NB4 (cell line): Measurements from ENCODE around the gene ACTN1.

Experiments
- DNase-seq: peaks from one replicate; pipeline ENCODE4 v3.0.0; 2010; ENCODE audit warnings: low read depth
- H3K4me3 ChIP-seq: one replicate; pipeline ENCODE4 v1.5.1; 2011; ENCODE audit warnings: mild to moderate bottlenecking, low read depth, low read length, moderate library complexity
- MYC ChIP-seq: IDR thresholded peaks from 2 replicates; pipeline ENCODE4 v1.6.1; 2011; ENCODE audit warnings: low read depth, low read length
- POLR2A ChIP-seq: IDR thresholded peaks from 2 replicates; pipeline ENCODE4 v1.6.1; 2011; ENCODE audit warnings: mild to moderate bottlenecking; ENCODE audit not compliant: insufficient read length; ENCODE audit errors: extremely low read depth
- TF ChIP-seq, protein P1 (sequence below): IDR thresholded peaks from 2 replicates; pipeline ENCODE4 v1.6.1; 2011; ENCODE audit warnings: low read depth, low read length
- TF ChIP-seq, protein P2 (sequence below): IDR thresholded peaks from one replicate; pipeline ENCODE4 v1.5.1; 2012; ENCODE audit warnings: low read depth, low read length

Gene ACTN1

DNA sequence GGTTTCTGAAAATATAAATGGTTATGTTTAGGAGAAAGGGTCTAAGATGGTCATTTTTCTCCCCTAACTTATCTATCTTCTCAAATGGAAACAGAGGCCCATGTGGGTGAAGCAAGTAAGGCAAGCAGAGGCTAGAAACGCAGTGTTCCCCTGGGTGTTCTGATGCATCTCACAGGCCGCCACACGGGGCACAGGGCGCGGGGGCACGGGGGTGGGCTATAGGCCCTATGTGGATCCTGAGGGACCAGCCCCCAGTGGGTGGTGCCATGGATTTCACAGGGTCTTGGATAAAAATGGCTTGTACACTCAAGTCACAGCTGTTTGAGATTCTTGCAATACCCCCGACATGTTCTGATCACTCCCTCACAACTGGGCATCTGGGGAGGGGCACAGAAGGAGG is 17.7 kb downstream of the ACTN1 start:
- no peak overlapping the region for H3K4me3 ChIP-seq

DNA sequence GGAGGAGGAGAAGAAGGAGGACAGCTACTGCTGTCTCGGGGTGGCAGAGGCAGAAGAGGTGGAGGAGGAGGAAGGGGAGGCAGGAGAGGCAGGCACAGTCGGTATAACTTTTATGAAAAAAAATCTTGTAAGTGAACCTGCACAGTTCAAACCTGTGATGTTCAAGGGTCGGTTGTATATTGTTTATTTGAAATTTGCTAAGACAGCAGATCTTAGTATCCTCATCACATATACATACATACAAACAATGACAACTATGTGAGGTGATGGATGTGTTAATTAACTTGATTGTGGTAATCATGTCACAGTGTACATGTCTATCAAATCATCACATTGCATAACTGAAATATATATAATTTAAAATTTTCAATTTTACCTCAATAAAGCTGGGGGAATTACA is 19.0 kb downstream of the ACTN1 start:
- TF ChIP-seq POLR2A (no peak), MYC (no peak)
- TF ChIP-seq, protein P1, sequence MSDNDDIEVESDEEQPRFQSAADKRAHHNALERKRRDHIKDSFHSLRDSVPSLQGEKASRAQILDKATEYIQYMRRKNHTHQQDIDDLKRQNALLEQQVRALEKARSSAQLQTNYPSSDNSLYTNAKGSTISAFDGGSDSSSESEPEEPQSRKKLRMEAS, result no peak
- TF ChIP-seq, protein P2, sequence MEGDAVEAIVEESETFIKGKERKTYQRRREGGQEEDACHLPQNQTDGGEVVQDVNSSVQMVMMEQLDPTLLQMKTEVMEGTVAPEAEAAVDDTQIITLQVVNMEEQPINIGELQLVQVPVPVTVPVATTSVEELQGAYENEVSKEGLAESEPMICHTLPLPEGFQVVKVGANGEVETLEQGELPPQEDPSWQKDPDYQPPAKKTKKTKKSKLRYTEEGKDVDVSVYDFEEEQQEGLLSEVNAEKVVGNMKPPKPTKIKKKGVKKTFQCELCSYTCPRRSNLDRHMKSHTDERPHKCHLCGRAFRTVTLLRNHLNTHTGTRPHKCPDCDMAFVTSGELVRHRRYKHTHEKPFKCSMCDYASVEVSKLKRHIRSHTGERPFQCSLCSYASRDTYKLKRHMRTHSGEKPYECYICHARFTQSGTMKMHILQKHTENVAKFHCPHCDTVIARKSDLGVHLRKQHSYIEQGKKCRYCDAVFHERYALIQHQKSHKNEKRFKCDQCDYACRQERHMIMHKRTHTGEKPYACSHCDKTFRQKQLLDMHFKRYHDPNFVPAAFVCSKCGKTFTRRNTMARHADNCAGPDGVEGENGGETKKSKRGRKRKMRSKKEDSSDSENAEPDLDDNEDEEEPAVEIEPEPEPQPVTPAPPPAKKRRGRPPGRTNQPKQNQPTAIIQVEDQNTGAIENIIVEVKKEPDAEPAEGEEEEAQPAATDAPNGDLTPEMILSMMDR, result no peak
- DNase-seq, result no peak

More for the DNA sequence above, 17.7 kb downstream of the ACTN1 start:
- no peak for DNase-seq
- TF ChIP-seq, protein P2, result no peak
- TF ChIP-seq MYC, result no peak
- TF ChIP-seq, protein P1, result no peak
- TF ChIP-seq POLR2A, result no peak

DNA sequence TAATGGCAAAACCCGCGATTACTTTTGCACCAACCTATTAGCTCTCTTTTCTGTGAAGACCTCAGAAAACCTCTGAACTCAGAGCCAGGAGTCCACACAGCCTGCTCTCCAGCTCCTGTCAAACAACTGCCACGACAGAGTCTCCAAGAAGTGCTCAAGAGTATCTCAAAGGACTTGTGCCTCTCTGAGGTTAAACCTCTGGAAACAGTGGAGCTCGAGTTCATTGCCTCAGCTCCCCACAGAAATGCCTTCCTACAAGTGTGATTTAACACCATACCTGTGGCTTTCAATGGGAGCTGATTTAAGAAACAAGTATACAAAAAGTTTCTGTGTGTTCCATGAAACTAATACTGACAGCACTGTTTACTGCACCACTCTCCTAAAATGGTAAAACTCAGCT is 20.1 kb downstream of the ACTN1 start:
- TF ChIP-seq MYC (no peak), POLR2A (no peak)
- TF ChIP-seq, protein P2, result no peak

More for the DNA sequence above, 19.0 kb downstream of the ACTN1 start:
- H3K4me3 ChIP-seq, result no peak overlapping the region

DNA sequence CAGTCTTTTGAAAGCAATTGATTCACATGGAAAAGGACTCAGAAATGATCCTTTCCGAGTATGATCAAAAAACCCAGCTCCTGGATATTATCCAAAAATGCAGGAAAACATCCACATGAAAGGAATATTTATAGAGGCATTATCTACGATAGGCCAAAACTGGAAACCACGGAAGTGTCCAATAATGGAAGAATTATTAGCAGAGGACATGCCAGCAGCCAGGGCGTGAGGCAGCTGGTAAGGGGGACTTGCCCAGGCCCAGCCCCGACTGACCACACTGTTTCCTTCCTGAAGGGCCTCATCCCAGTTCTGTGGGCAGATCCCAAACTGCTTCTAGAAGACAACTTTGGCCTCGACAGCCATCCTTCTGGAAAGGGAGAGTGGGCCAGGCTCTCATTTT is 20.5 kb downstream of the ACTN1 start:
- TF ChIP-seq, protein P1, result no peak
- no peak for TF ChIP-seq MYC
- TF ChIP-seq, protein P2, result no peak
- no peak for TF ChIP-seq POLR2A
- DNase-seq, result no peak
- H3K4me3 ChIP-seq, result no peak overlapping the region

More for the DNA sequence above, 20.1 kb downstream of the ACTN1 start:
- no peak for DNase-seq
- no peak overlapping the region for H3K4me3 ChIP-seq

DNA sequence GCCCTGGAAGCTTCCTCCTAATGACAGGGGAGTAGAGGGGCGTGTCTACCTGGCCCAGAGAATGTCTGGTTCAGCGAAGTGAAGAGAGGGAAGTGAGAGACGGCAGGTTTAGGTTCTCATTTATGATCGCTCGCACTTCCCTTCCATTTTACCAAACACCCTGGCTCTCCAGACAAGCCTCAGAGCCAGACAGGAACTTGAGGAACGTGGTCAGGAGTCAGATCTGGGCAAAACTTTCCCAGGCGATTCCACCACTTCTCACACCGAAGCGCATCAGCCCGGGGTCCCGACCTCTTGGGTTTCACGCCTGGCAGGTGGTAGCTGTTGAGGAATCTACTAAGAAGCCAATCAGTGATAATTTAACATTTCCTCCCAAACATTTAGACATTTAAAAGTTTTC is 21.3 kb downstream of the ACTN1 start:
- no peak overlapping the region for H3K4me3 ChIP-seq
- no peak for DNase-seq
- no peak for TF ChIP-seq POLR2A
- TF ChIP-seq, protein P1, result no peak
- TF ChIP-seq, protein P2, result no peak
- no peak for TF ChIP-seq MYC

DNA sequence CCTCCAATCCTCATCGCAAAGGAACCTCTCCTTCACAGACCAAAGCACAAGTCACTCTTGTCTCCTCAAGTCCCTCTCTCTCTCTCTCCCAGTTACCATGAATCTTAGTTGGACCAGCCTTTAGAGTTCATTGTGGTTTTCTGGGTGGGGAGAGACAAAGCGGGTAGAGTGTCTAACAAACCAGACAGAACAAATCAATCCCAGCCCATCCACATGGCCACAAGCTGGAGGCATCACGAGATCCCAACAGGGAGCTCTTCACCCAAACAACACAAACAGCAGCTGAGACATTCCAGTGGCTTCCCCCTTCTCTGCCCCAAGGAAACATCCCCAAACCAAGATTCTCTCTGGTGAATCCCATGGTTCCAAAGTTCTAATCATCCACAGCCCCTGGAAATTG is 22.4 kb downstream of the ACTN1 start:
- no peak for DNase-seq
- no peak overlapping the region for H3K4me3 ChIP-seq
- TF ChIP-seq POLR2A (no peak), MYC (no peak)
- TF ChIP-seq, protein P2, result no peak
- TF ChIP-seq, protein P1, result no peak
